ENCODE measurements around the gene SLC5A2.

The SLC5A2 gene

GRCh38 chr16:31460582-31461002 is 22.3 kb upstream of the SLC5A2 start:
- Histone ChIP-seq H3K18ac (ENCODE audit: low read length) (no peak overlapping the region), H2BK15ac (ENCODE audit: low read length) (no peak overlapping the region), H3K79me1 (ENCODE audit: low read depth, low read length) (peaks cover 14% of the 10 kb centered on the region), H3K36me3 (replicated peaks in 1 of 2; ENCODE audit: control insufficient read depth in 2 of 2, insufficient read depth in 2 of 2, low read length in 2 of 2) (peaks cover 10 to 58% of the 10 kb centered on the region in 2 donors), H3K14ac (ENCODE audit: low read length) (no peak overlapping the region), H2AFZ (ENCODE audit: low read length) (peak overlapping the region; percentile 62), H3K23ac (ENCODE audit: low read depth, low read length, poor library complexity) (no peak overlapping the region), H4K8ac (ENCODE audit: low read depth, low read length) (no peak overlapping the region), H2BK5ac (ENCODE audit: low read length) (no peak overlapping the region), H3K9me3 (replicated peaks in 1 of 2; ENCODE audit: control insufficient read depth in 2 of 2, insufficient read depth in 1 of 2, low read depth in 1 of 2, low read length in 2 of 2) (no peaks in the 10 kb centered on the region), H3K27me3 (ENCODE audit: control insufficient read depth in 3 of 3, insufficient read depth in 3 of 3, low read depth in 1 of 3, low read length in 3 of 3) (no peaks in the 10 kb centered on the region), H3K4me2 (ENCODE audit: insufficient read depth, low read length, poor library complexity, severe bottlenecking) (no peak overlapping the region), H2AK5ac (ENCODE audit: low read depth, low read length) (no peak overlapping the region), H3K27ac (replicated peaks; ENCODE audit: low read length) (no peak overlapping the region), H4K91ac (ENCODE audit: low read depth, low read length, poor library complexity) (no peak overlapping the region), H3K4ac (ENCODE audit: low read length) (no peak overlapping the region), H3K4me3 (ENCODE audit: low read length in 2 of 2) (peak overlapping the region in 1 of 2 donors; percentile 50), H3K9ac (ENCODE audit: low read depth, low read length, poor library complexity) (no peak overlapping the region), H3K4me1 (ENCODE audit: control insufficient read depth in 2 of 2, insufficient read depth in 1 of 2, low read depth in 1 of 2, low read length in 2 of 2) (peaks cover 9 to 13% of the 10 kb centered on the region in 2 donors), H2BK12ac (ENCODE audit: low read length) (no peak overlapping the region), H2BK120ac (ENCODE audit: low read depth, low read length) (no peak overlapping the region)
- DNase-seq (ENCODE audit: low spot score) = no peak
- WGBS, 2 donors (ENCODE audit: extremely low coverage in 2 of 2, insufficient read length in 2 of 2, insufficient replicate concordance in 1 of 2) = no CpG with 5 or more reads among the region's 8 CpGs

- Histone ChIP-seq H3K79me1 (ENCODE audit: low read depth, low read length) (peaks cover 14% of the 10 kb centered on the region), H4K8ac (ENCODE audit: low read depth, low read length) (no peak overlapping the region), H3K4me3 (ENCODE audit: low read length in 2 of 2) (no peak overlapping the region), H3K9me3 (replicated peaks in 1 of 2; ENCODE audit: control insufficient read depth in 2 of 2, insufficient read depth in 1 of 2, low read depth in 1 of 2, low read length in 2 of 2) (no peaks in the 10 kb centered on the region), H3K4me1 (ENCODE audit: control insufficient read depth in 2 of 2, insufficient read depth in 1 of 2, low read depth in 1 of 2, low read length in 2 of 2) (peaks cover 7 to 9% of the 10 kb centered on the region in 2 donors), H2BK12ac (ENCODE audit: low read length) (no peak overlapping the region), H3K27me3 (ENCODE audit: control insufficient read depth in 3 of 3, insufficient read depth in 3 of 3, low read depth in 1 of 3, low read length in 3 of 3) (no peaks in the 10 kb centered on the region), H3K9ac (ENCODE audit: low read depth, low read length, poor library complexity) (peak overlapping the region; percentile 44), H2BK120ac (ENCODE audit: low read depth, low read length) (no peak overlapping the region), H2AK5ac (ENCODE audit: low read depth, low read length) (no peak overlapping the region), H2BK5ac (ENCODE audit: low read length) (no peak overlapping the region), H3K4me2 (ENCODE audit: insufficient read depth, low read length, poor library complexity, severe bottlenecking) (no peak overlapping the region), H3K4ac (ENCODE audit: low read length) (no peak overlapping the region), H3K27ac (replicated peaks; ENCODE audit: low read length) (no peak overlapping the region), H2BK15ac (ENCODE audit: low read length) (no peak overlapping the region), H3K14ac (ENCODE audit: low read length) (no peak overlapping the region), H2AFZ (ENCODE audit: low read length) (no peak overlapping the region), H3K23ac (ENCODE audit: low read depth, low read length, poor library complexity) (no peak overlapping the region), H3K36me3 (replicated peaks in 1 of 2; ENCODE audit: control insufficient read depth in 2 of 2, insufficient read depth in 2 of 2, low read length in 2 of 2) (peaks cover 9 to 60% of the 10 kb centered on the region in 2 donors), H3K18ac (ENCODE audit: low read length) (no peak overlapping the region), H4K91ac (ENCODE audit: low read depth, low read length, poor library complexity) (no peak overlapping the region)
- no peak for DNase-seq (ENCODE audit: low spot score)
- WGBS, 2 donors (ENCODE audit: extremely low coverage in 2 of 2, insufficient read length in 2 of 2, insufficient replicate concordance in 1 of 2) = no CpG with 5 or more reads among the region's 10 CpGs
Measured at GRCh38 chr16:31461201-31461920, 21.6 kb upstream of the SLC5A2 start.

- Histone ChIP-seq H4K91ac (ENCODE audit: low read depth, low read length, poor library complexity) (no peak overlapping the region), H2AFZ (ENCODE audit: low read length) (no peak overlapping the region), H3K4me1 (ENCODE audit: control insufficient read depth in 2 of 2, insufficient read depth in 1 of 2, low read depth in 1 of 2, low read length in 2 of 2) (peaks cover 7 to 9% of the 10 kb centered on the region in 2 donors), H3K9ac (ENCODE audit: low read depth, low read length, poor library complexity) (peak overlapping the region; percentile 44), H3K27ac (replicated peaks; ENCODE audit: low read length) (no peak overlapping the region), H3K4me3 (ENCODE audit: low read length in 2 of 2) (no peak overlapping the region), H2BK15ac (ENCODE audit: low read length) (no peak overlapping the region), H2AK5ac (ENCODE audit: low read depth, low read length) (peak overlapping the region; percentile 81), H3K27me3 (ENCODE audit: control insufficient read depth in 3 of 3, insufficient read depth in 3 of 3, low read depth in 1 of 3, low read length in 3 of 3) (no peaks in the 10 kb centered on the region), H3K4me2 (ENCODE audit: insufficient read depth, low read length, poor library complexity, severe bottlenecking) (no peak overlapping the region), H3K18ac (ENCODE audit: low read length) (no peak overlapping the region), H3K14ac (ENCODE audit: low read length) (no peak overlapping the region), H4K8ac (ENCODE audit: low read depth, low read length) (no peak overlapping the region), H3K9me3 (replicated peaks in 1 of 2; ENCODE audit: control insufficient read depth in 2 of 2, insufficient read depth in 1 of 2, low read depth in 1 of 2, low read length in 2 of 2) (no peaks in the 10 kb centered on the region), H2BK120ac (ENCODE audit: low read depth, low read length) (no peak overlapping the region), H3K36me3 (replicated peaks in 1 of 2; ENCODE audit: control insufficient read depth in 2 of 2, insufficient read depth in 2 of 2, low read length in 2 of 2) (peaks cover 8 to 59% of the 10 kb centered on the region in 2 donors), H2BK5ac (ENCODE audit: low read length) (peak overlapping the region; percentile 50), H2BK12ac (ENCODE audit: low read length) (no peak overlapping the region), H3K23ac (ENCODE audit: low read depth, low read length, poor library complexity) (peak overlapping the region; percentile 80), H3K4ac (ENCODE audit: low read length) (no peak overlapping the region), H3K79me1 (ENCODE audit: low read depth, low read length) (peaks cover 11% of the 10 kb centered on the region)
- no peak for DNase-seq (ENCODE audit: low spot score)
- no CpG with 5 or more reads among the region's 35 CpGs for WGBS, 2 donors (ENCODE audit: extremely low coverage in 2 of 2, insufficient read length in 2 of 2, insufficient replicate concordance in 1 of 2)
Measured at GRCh38 chr16:31461921-31462804, 20.8 kb upstream of the SLC5A2 start.

GRCh38 chr16:31464348-31464769 is 18.6 kb upstream of the SLC5A2 start:
- H2BK120ac ChIP-seq (ENCODE audit: low read depth, low read length) = no peak overlapping the region
- H2AK5ac ChIP-seq (ENCODE audit: low read depth, low read length) = no peak overlapping the region
- H2AFZ ChIP-seq (ENCODE audit: low read length) = no peak overlapping the region
- no peak overlapping the region for H3K4me2 ChIP-seq (ENCODE audit: insufficient read depth, low read length, poor library complexity, severe bottlenecking)
- no peak overlapping the region for H2BK12ac ChIP-seq (ENCODE audit: low read length)
- no peak overlapping the region for H4K8ac ChIP-seq (ENCODE audit: low read depth, low read length)
- H3K14ac ChIP-seq (ENCODE audit: low read length) = no peak overlapping the region
- H3K18ac ChIP-seq (ENCODE audit: low read length) = no peak overlapping the region
- peaks cover 0 to 3% of the 10 kb centered on the region in 2 donors for H3K4me1 ChIP-seq (ENCODE audit: control insufficient read depth in 2 of 2, insufficient read depth in 1 of 2, low read depth in 1 of 2, low read length in 2 of 2)
- WGBS, 2 donors (ENCODE audit: extremely low coverage in 2 of 2, insufficient read length in 2 of 2, insufficient replicate concordance in 1 of 2) = no CpG with 5 or more reads among the region's 36 CpGs
- peaks cover 8 to 53% of the 10 kb centered on the region in 2 donors for H3K36me3 ChIP-seq (replicated peaks in 1 of 2; ENCODE audit: control insufficient read depth in 2 of 2, insufficient read depth in 2 of 2, low read length in 2 of 2)
- no peaks in the 10 kb centered on the region for H3K27me3 ChIP-seq (ENCODE audit: control insufficient read depth in 3 of 3, insufficient read depth in 3 of 3, low read depth in 1 of 3, low read length in 3 of 3)
- H3K79me1 ChIP-seq (ENCODE audit: low read depth, low read length) = peaks cover 4% of the 10 kb centered on the region
- no peak overlapping the region for H3K9ac ChIP-seq (ENCODE audit: low read depth, low read length, poor library complexity)
- no peaks in the 10 kb centered on the region for H3K9me3 ChIP-seq (replicated peaks in 1 of 2; ENCODE audit: control insufficient read depth in 2 of 2, insufficient read depth in 1 of 2, low read depth in 1 of 2, low read length in 2 of 2)
- H3K27ac ChIP-seq (replicated peaks; ENCODE audit: low read length) = no peak overlapping the region
- no peak overlapping the region for H3K4ac ChIP-seq (ENCODE audit: low read length)
- no peak overlapping the region for H3K4me3 ChIP-seq (ENCODE audit: low read length in 2 of 2)
- H4K91ac ChIP-seq (ENCODE audit: low read depth, low read length, poor library complexity) = no peak overlapping the region
- no peak for DNase-seq (ENCODE audit: low spot score)
- no peak overlapping the region for H2BK15ac ChIP-seq (ENCODE audit: low read length)
- H2BK5ac ChIP-seq (ENCODE audit: low read length) = peak overlapping the region; percentile 8
- H3K23ac ChIP-seq (ENCODE audit: low read depth, low read length, poor library complexity) = no peak overlapping the region
